MM.1S (cell line): ENCODE data around the gene REG4.

Experiments used
- DNase-seq: peaks from one replicate; pipeline ENCODE4 v3.0.0-alpha.2; 2015
- H2AFZ ChIP-seq: fragments of 300-600 bp; sonication (generic); 2 replicates; pipeline ENCODE4 v1.6.0; 2016; ENCODE audit warnings: antibody characterized with exemption, low read length
- H3F3A ChIP-seq: fragments of 300-600 bp; sonication (generic); 2 replicates; pipeline ENCODE4 v1.6.1; 2016; ENCODE audit warnings: mild to moderate bottlenecking, antibody characterized with exemption, low read length, moderate library complexity, mixed read lengths; ENCODE audit not compliant: insufficient read depth
- H3K27ac ChIP-seq: fragments of 300-600 bp; sonication (generic); 2 replicates; pipeline ENCODE4 v1.5.1; 2016; ENCODE audit warnings: mild to moderate bottlenecking, low read length
- H3K27me3 ChIP-seq: fragments of 300-600 bp; sonication (generic); replicated peaks from 2 replicates; pipeline ENCODE4 v1.6.0; 2016; ENCODE audit warnings: low read length; ENCODE audit not compliant: insufficient read depth
- H3K36me3 ChIP-seq: fragments of 300-600 bp; sonication (generic); replicated peaks from 2 replicates; pipeline ENCODE4 v1.6.1; 2016; ENCODE audit warnings: mild to moderate bottlenecking, low read length, mixed read lengths; ENCODE audit not compliant: insufficient read depth
- H3K4me1 ChIP-seq: fragments of 300-600 bp; sonication (generic); 2 replicates; pipeline ENCODE4 v1.6.1; 2016; ENCODE audit warnings: low read length, mixed read lengths
- H3K4me2 ChIP-seq: fragments of 300-600 bp; sonication (generic); 2 replicates; pipeline ENCODE4 v1.6.0; 2016; ENCODE audit warnings: low read depth, low read length
- H3K4me3 ChIP-seq: fragments of 300-600 bp; sonication (generic); 2 replicates; pipeline ENCODE4 v1.5.1; 2016; ENCODE audit warnings: low read length, mixed read lengths
- H3K79me2 ChIP-seq: fragments of 300-600 bp; sonication (generic); 2 replicates; pipeline ENCODE4 v1.6.1; 2016; ENCODE audit warnings: mixed run types, low read length, mixed read lengths
- H3K9ac ChIP-seq: fragments of 300-600 bp; sonication (generic); 2 replicates; pipeline ENCODE4 v1.6.1; 2016; ENCODE audit warnings: low read length, mixed read lengths
- H3K9me2 ChIP-seq: fragments of 300-600 bp; sonication (generic); replicated peaks from 2 replicates; pipeline ENCODE4 v1.6.1; 2016; ENCODE audit warnings: mild to moderate bottlenecking, low read length, mixed read lengths; ENCODE audit not compliant: insufficient read depth
- H3K9me3 ChIP-seq: fragments of 300-600 bp; sonication (generic); replicated peaks from 2 replicates; pipeline ENCODE4 v1.6.1; 2016; ENCODE audit warnings: mild to moderate bottlenecking, low read length, mixed read lengths; ENCODE audit not compliant: insufficient read depth
- H4K20me1 ChIP-seq: fragments of 300-600 bp; sonication (generic); 2 replicates; pipeline ENCODE4 v1.6.1; 2016; ENCODE audit warnings: mild to moderate bottlenecking, low read length, moderate library complexity, mixed read lengths; ENCODE audit not compliant: insufficient read depth
- EZH2 ChIP-seq: fragments of 300-600 bp; sonication (generic); optimal IDR thresholded peaks from 2 replicates; pipeline ENCODE3; 2017; ENCODE audit warnings: low read depth, mild to moderate bottlenecking, antibody characterized with exemption, low read length, mixed read lengths
- EZH2phosphoT487 ChIP-seq: fragments of 300-600 bp; sonication (generic); IDR thresholded peaks from 2 replicates; pipeline ENCODE4 v1.6.1; 2018; ENCODE audit warnings: antibody characterized with exemption, low read length
- TF ChIP-seq, protein P1 (sequence below): fragments of 300-600 bp; sonication (generic); IDR thresholded peaks from 2 replicates; pipeline ENCODE4 v1.5.1; 2016; ENCODE audit warnings: antibody characterized with exemption, low read length, mixed read lengths

REG4 gene

DNA sequence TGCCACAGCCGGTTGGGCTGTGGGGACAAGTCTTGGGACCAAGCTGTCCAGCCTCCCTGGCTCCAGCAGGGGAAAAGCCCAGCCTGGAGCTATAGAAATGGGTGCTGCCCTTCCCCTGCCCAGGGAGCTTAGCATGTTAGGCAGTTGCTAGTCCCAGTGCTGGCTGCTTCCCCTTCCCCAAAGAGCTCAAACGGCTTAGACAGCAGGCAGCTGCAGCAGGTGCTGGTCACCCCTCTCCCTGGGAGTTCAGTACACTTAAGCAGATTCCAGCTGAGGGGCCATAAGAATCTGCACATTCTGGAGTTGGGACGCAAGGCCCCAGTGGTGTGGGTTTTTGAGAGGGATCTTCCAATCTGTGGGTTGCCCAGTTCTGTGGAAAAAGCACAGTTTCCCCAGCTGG, 11.1 kb upstream of the REG4 start:
- no peak for DNase-seq
- H3K4me1 ChIP-seq: no peaks in the 10 kb centered on the region
- H3K9me3 ChIP-seq: no peaks in the 10 kb centered on the region
- H2AFZ ChIP-seq: no peak overlapping the region
- no peak for TF ChIP-seq EZH2phosphoT487
- TF ChIP-seq, protein P1, sequence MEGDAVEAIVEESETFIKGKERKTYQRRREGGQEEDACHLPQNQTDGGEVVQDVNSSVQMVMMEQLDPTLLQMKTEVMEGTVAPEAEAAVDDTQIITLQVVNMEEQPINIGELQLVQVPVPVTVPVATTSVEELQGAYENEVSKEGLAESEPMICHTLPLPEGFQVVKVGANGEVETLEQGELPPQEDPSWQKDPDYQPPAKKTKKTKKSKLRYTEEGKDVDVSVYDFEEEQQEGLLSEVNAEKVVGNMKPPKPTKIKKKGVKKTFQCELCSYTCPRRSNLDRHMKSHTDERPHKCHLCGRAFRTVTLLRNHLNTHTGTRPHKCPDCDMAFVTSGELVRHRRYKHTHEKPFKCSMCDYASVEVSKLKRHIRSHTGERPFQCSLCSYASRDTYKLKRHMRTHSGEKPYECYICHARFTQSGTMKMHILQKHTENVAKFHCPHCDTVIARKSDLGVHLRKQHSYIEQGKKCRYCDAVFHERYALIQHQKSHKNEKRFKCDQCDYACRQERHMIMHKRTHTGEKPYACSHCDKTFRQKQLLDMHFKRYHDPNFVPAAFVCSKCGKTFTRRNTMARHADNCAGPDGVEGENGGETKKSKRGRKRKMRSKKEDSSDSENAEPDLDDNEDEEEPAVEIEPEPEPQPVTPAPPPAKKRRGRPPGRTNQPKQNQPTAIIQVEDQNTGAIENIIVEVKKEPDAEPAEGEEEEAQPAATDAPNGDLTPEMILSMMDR: no peak
- no peak for TF ChIP-seq EZH2
- H3K9me2 ChIP-seq: no peaks in the 10 kb centered on the region
- no peaks in the 10 kb centered on the region for H3K27me3 ChIP-seq
- no peak overlapping the region for H3K27ac ChIP-seq
- H3F3A ChIP-seq: no peaks in the 10 kb centered on the region
- no peaks in the 10 kb centered on the region for H3K79me2 ChIP-seq
- H3K4me2 ChIP-seq: no peak overlapping the region
- H3K36me3 ChIP-seq: no peaks in the 10 kb centered on the region
- no peaks in the 10 kb centered on the region for H4K20me1 ChIP-seq
- H3K4me3 ChIP-seq: no peak overlapping the region
- H3K9ac ChIP-seq: no peak overlapping the region

DNA sequence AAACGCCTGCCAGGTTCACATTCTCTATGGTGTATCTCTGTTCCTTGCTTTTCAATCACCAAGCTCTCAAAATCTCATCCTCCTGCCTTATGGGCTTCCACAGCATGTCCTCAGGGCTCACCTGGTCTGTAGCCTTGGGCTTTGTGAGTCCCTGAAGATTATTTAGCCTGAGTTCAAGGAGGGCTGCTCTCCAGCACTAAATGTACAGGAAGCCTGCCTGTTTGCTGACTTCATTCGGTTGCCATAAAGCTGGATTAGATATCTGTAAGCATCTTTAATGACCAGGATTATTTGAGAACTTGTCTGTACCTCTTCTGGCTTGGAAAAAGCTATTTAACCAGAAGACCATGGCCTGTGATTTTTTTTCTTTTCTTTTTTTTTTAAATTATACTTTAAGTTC, 6.9 kb upstream of the REG4 start:
- H3K4me2 ChIP-seq: no peak overlapping the region
- no peaks in the 10 kb centered on the region for H3K36me3 ChIP-seq
- no peaks in the 10 kb centered on the region for H3K9me2 ChIP-seq
- H3K4me1 ChIP-seq: no peaks in the 10 kb centered on the region
- H4K20me1 ChIP-seq: no peaks in the 10 kb centered on the region
- no peaks in the 10 kb centered on the region for H3K27me3 ChIP-seq
- no peak overlapping the region for H3K27ac ChIP-seq
- TF ChIP-seq, protein P1: no peak
- TF ChIP-seq EZH2: no peak
- no peak for TF ChIP-seq EZH2phosphoT487
- no peak overlapping the region for H3K4me3 ChIP-seq
- H3F3A ChIP-seq: no peaks in the 10 kb centered on the region
- no peaks in the 10 kb centered on the region for H3K9me3 ChIP-seq
- H3K9ac ChIP-seq: no peak overlapping the region
- DNase-seq: no peak
- H3K79me2 ChIP-seq: no peaks in the 10 kb centered on the region
- no peak overlapping the region for H2AFZ ChIP-seq

DNA sequence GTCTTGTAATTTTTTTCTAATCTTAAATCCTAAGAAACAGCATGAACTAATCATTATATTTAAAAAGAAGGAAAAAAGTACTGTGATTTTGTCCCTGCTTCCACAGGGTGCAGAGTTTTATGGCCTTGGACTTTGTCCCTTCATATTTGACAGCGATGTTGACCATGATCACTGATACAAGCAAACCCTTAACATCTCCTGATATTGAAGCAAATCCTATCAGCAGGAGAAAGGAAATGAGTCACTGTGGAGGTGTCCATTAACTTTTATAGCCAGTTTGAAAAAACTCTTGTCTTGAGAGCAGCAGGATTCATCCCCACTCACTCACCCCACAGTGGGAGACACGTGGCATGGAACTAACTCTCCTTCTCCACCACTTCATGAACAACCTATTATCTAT, 5.1 kb upstream of the REG4 start:
- no peaks in the 10 kb centered on the region for H3K9me2 ChIP-seq
- no peaks in the 10 kb centered on the region for H3K79me2 ChIP-seq
- no peak overlapping the region for H3K4me2 ChIP-seq
- H3K4me3 ChIP-seq: no peak overlapping the region
- H3K4me1 ChIP-seq: no peaks in the 10 kb centered on the region
- no peak for DNase-seq
- no peak overlapping the region for H3K9ac ChIP-seq
- H3K36me3 ChIP-seq: no peaks in the 10 kb centered on the region
- H3K9me3 ChIP-seq: no peaks in the 10 kb centered on the region
- H2AFZ ChIP-seq: no peak overlapping the region
- no peaks in the 10 kb centered on the region for H3F3A ChIP-seq
- H4K20me1 ChIP-seq: no peaks in the 10 kb centered on the region
- no peaks in the 10 kb centered on the region for H3K27me3 ChIP-seq
- no peak overlapping the region for H3K27ac ChIP-seq
- no peak for TF ChIP-seq EZH2

DNA sequence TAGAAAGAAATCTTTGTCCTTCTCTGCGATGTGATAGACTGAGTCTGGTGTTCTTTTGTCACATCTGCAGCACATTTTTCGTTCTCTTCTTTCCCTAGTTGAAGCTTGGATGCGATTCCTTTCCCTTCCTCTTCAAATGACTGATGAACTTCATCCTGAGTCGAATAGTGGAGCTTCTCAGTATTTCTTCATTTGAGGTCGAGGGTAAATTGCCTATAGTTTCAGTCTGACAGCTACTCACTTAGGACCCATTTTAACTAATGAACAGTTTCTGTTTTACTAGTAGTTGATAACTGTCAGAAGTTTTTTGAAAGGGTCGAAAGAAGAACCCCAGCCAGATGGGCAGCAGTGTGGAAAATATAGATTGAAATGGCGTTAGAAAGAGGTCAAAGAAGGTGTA, 4.7 kb upstream of the REG4 start:
- DNase-seq: no peak
- Histone ChIP-seq H3K9me3 (no peaks in the 10 kb centered on the region), H2AFZ (no peak overlapping the region), H4K20me1 (no peaks in the 10 kb centered on the region), H3K4me3 (no peak overlapping the region), H3F3A (no peaks in the 10 kb centered on the region), H3K4me2 (no peak overlapping the region), H3K27ac (no peak overlapping the region), H3K4me1 (no peaks in the 10 kb centered on the region), H3K9ac (no peak overlapping the region), H3K27me3 (no peaks in the 10 kb centered on the region), H3K36me3 (no peaks in the 10 kb centered on the region), H3K79me2 (no peaks in the 10 kb centered on the region), H3K9me2 (no peaks in the 10 kb centered on the region)
- TF ChIP-seq, protein P1: no peak
- TF ChIP-seq EZH2phosphoT487 (no peak), EZH2 (no peak)
